Sigmoid colon (tissue), 7 donors: Measurements from ENCODE around the gene F10. TPM values are rescaled to one million over a fixed set of nuclear protein-coding genes. Genes with fewer than 3 reads are reported as not detected.

Source experiments
- DNase-seq: peaks from one replicate; pipeline ENCODE4 v3.0.0-alpha.2; 2019
- H3K27ac ChIP-seq, 4 donors: fragments of 200-600 bp; sonication (generic); one replicate each; pipeline ENCODE4 v1.5.1; 2016 to 2019; ENCODE audit warnings: mild to moderate bottlenecking in 1 of 4
- H3K27me3 ChIP-seq, 3 donors: fragments of 200-600 bp; sonication (generic); one replicate each; pipeline ENCODE4 v1.5.1; 2019; ENCODE audit warnings: mild to moderate bottlenecking in 1 of 3
- H3K36me3 ChIP-seq, 4 donors: fragments of 200-600 bp; sonication (generic); one replicate each; pipeline ENCODE4 v1.5.1; 2016 to 2019
- H3K4me1 ChIP-seq, 4 donors: fragments of 200-600 bp; sonication (generic); one replicate each; pipeline ENCODE4 v1.5.1; 2017 to 2019
- H3K4me3 ChIP-seq, 4 donors: fragments of 200-600 bp; sonication (generic); one replicate each; pipeline ENCODE4 v1.5.1; 2017 to 2019; ENCODE audit warnings: mild to moderate bottlenecking in 2 of 4, moderate library complexity in 1 of 4
- H3K9me3 ChIP-seq, 4 donors: fragments of 200-600 bp in 3 of 4; sonication (generic) in 3 of 4; one replicate each; pipeline versions ENCODE4 v1.5.1 to v1.6.1; 2013 to 2019
- EP300 ChIP-seq, 4 donors: sonication (generic); formaldehyde crosslinking; IDR thresholded peaks; one replicate each; pipeline ENCODE4 v1.6.1; 2017; ENCODE audit warnings: antibody characterized with exemption in 4 of 4
- POLR2A ChIP-seq, 2 donors: fragments of 450-650 bp; IDR thresholded peaks; one replicate each; pipeline ENCODE4 v1.6.1; 2016; ENCODE audit warnings: antibody characterized with exemption in 2 of 2, mild to moderate bottlenecking in 2 of 2, moderate library complexity in 2 of 2
- POLR2AphosphoS5 ChIP-seq, 4 donors: sonication (generic); formaldehyde crosslinking; IDR thresholded peaks; one replicate each; pipeline ENCODE4 v1.6.1; 2017; ENCODE audit warnings: antibody characterized with exemption in 4 of 4
- WGBS, 2 donors: extraction: QIAGEN DNeasy Blood & Tissue Kit; methylation state at CpG; one replicate each; pipeline ENCODE4 v1.1.7; 2013; 5-methylcytosine and 5-hydroxymethylcytosine counted together
- intact Hi-C: fragments of 100-400 bp; cut with DNase I; formaldehyde crosslinking; loops from one replicate; pipeline ENCODE4 v1.15.1; 2023
- polyA plus RNA-seq, 3 donors: library from polyadenylated mRNA; stranded (reverse); fragments of 200-250 nt; gene quantifications; one replicate each; pipeline ENCODE4 v1.2.3, GENCODE V29; 2013
- total RNA-seq, 4 donors: library from RNA; depleted of rRNA; stranded (reverse); fragments of >200 nt; gene quantifications; one replicate each; pipeline ENCODE4 v1.1.0, GENCODE V29; 2016
- TF ChIP-seq, protein P1 (sequence below), 4 experiments: fragments of 450-650 bp in 3 of 4; fragments of 200-600 bp in 1 of 4; IDR thresholded peaks; one replicate each; pipeline ENCODE4 v1.5.1; 2016 to 2019; ENCODE audit warnings: antibody characterized with exemption in 4 of 4, mild to moderate bottlenecking in 3 of 4, moderate library complexity in 2 of 4
- donor health status: healthy with polysubstance abuse.
- donor health status: Bipolar disorder and iron deficiency.
- donor health status: healthy.

F10 gene
- total and polyA plus RNA-seq, 7 donors = 2.4 to 10.0 (median 4.9) TPM; not detected in 1

DNA sequence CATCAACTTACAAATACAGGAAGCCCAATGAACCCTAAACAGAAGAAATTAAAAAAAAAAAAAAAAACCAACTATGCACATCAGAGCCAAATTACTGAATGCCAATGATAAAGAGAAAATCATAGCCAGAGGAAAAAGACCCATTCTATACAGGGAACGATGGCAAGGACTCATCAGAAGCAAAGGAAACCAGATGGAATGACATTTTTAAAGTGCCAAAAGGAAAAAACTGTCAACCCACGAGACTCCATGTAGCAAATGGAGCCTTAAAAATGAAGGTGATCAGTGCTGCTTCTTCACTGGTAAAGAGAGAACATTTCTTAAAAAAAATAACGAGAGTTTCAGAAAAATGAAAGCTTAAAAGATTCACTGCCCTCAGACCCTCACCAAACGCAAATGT lies 67.6 kb downstream of the F10 start:
- TF ChIP-seq, protein P1, sequence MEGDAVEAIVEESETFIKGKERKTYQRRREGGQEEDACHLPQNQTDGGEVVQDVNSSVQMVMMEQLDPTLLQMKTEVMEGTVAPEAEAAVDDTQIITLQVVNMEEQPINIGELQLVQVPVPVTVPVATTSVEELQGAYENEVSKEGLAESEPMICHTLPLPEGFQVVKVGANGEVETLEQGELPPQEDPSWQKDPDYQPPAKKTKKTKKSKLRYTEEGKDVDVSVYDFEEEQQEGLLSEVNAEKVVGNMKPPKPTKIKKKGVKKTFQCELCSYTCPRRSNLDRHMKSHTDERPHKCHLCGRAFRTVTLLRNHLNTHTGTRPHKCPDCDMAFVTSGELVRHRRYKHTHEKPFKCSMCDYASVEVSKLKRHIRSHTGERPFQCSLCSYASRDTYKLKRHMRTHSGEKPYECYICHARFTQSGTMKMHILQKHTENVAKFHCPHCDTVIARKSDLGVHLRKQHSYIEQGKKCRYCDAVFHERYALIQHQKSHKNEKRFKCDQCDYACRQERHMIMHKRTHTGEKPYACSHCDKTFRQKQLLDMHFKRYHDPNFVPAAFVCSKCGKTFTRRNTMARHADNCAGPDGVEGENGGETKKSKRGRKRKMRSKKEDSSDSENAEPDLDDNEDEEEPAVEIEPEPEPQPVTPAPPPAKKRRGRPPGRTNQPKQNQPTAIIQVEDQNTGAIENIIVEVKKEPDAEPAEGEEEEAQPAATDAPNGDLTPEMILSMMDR (IDR thresholded peaks at IDR 0.05) = no peak
- TF ChIP-seq POLR2A (IDR thresholded peaks at IDR 0.05) (no peak), POLR2AphosphoS5 (IDR thresholded peaks at IDR 0.05) (no peak), EP300 (IDR thresholded peaks at IDR 0.05) (no peak)
- intact Hi-C loops = no loop called here
- no peak for DNase-seq
- no peaks in the 10 kb centered on the region for H3K9me3 ChIP-seq
- WGBS, 2 donors = 89 to 92% methylated on average over 4 of the region's 4 CpGs
- H3K4me1 ChIP-seq = no peaks in the 10 kb centered on the region
- no peak overlapping the region for H3K27ac ChIP-seq
- no peaks in the 10 kb centered on the region for H3K27me3 ChIP-seq
- no peak overlapping the region for H3K4me3 ChIP-seq
- H3K36me3 ChIP-seq = peaks cover 6 to 84% (median 24%) of the 10 kb centered on the region in 4 donors

- no peaks in the 10 kb centered on the region for H3K27me3 ChIP-seq
- WGBS, 2 donors = 87 to 88% methylated on average over 4 of the region's 4 CpGs
- H3K36me3 ChIP-seq = peaks cover 13 to 99% (median 35%) of the 10 kb centered on the region in 4 donors
- TF ChIP-seq, protein P1 (IDR thresholded peaks at IDR 0.05) = no peak
- TF ChIP-seq EP300 (IDR thresholded peaks at IDR 0.05) = no peak
- no peak for TF ChIP-seq POLR2AphosphoS5 (IDR thresholded peaks at IDR 0.05)
- TF ChIP-seq POLR2A (IDR thresholded peaks at IDR 0.05) = no peak
- no peaks in the 10 kb centered on the region for H3K9me3 ChIP-seq
- no peak for DNase-seq
- no peak overlapping the region for H3K4me3 ChIP-seq
- intact Hi-C loops = no loop called here
- H3K4me1 ChIP-seq = no peaks in the 10 kb centered on the region
- H3K27ac ChIP-seq = no peak overlapping the region
These were observed 69.7 kb downstream of the F10 start for GRCh38 chr13:113192279-113192678.

- TF ChIP-seq EP300 (IDR thresholded peaks at IDR 0.05) (no peak), POLR2AphosphoS5 (IDR thresholded peaks at IDR 0.05) (no peak), POLR2A (IDR thresholded peaks at IDR 0.05) (no peak)
- TF ChIP-seq, protein P1 (IDR thresholded peaks at IDR 0.05) = no peak
- Histone ChIP-seq H3K9me3 (no peaks in the 10 kb centered on the region), H3K27me3 (no peaks in the 10 kb centered on the region), H3K36me3 (peaks cover 20 to 99% (median 41%) of the 10 kb centered on the region in 4 donors), H3K27ac (no peak overlapping the region), H3K4me3 (no peak overlapping the region), H3K4me1 (no peaks in the 10 kb centered on the region)
- WGBS, 2 donors = 95 to 97% methylated on average over 2 of the region's 2 CpGs
- intact Hi-C loops = no loop called here
- DNase-seq = no peak
These were observed 70.3 kb downstream of the F10 start for GRCh38 chr13:113192902-113193301.

DNA sequence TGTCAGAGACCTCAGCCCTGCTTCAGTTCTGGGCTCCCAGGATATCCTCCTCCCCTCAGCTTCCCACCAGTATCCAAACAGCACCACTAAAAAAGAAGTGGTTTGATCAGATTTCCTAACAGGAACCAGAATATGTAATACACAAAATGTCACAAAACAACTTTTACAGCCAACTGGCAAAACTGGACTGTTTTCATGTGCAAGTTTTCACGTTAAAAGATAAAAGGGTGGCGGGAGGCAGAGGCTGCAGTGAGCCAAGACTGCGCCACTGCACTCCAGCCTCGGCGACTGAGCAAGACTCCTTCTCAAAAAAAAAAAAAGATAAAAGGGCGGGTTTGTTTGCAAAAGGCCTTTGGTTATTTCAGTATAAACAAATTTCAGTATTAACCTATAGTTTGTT lies 72.8 kb downstream of the F10 start:
- Histone ChIP-seq H3K27me3 (no peaks in the 10 kb centered on the region), H3K4me1 (no peaks in the 10 kb centered on the region), H3K4me3 (no peak overlapping the region), H3K27ac (no peak overlapping the region), H3K9me3 (no peaks in the 10 kb centered on the region), H3K36me3 (peaks cover 21 to 99% (median 40%) of the 10 kb centered on the region in 4 donors)
- TF ChIP-seq POLR2AphosphoS5 (IDR thresholded peaks at IDR 0.05) (no peak), EP300 (IDR thresholded peaks at IDR 0.05) (no peak), POLR2A (IDR thresholded peaks at IDR 0.05) (no peak)
- TF ChIP-seq, protein P1 (IDR thresholded peaks at IDR 0.05) = no peak
- intact Hi-C loops = no loop called here
- WGBS, 2 donors = 74 to 89% methylated on average over 6 of the region's 6 CpGs
- no peak for DNase-seq
